ENCODE measurements around the gene POLR3H.
A peak's percentile ranks its signal among the peaks of the same experiment; 100 is the strongest.

The POLR3H gene

DNA sequence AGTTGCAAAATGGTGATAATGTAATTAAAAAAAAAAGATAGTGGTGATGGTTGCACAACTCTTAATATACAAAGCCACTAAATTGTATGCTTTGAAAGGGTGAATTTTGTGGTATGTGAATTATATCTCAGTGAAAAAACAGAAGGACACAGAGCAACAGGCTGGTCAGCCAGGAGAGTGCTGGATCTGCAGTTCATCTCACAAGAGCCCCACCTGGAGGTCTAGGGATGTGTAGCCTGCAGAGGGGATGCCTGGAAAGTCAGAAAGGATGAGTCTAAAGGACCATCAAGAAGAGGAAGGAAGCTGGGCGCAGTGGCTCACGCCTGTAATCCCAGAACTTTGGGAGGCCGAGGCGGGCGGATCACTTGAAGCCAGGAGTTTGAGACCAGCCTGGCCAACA is 9.0 kb downstream of the POLR3H start (continued):
- TF ChIP-seq, protein P1, sequence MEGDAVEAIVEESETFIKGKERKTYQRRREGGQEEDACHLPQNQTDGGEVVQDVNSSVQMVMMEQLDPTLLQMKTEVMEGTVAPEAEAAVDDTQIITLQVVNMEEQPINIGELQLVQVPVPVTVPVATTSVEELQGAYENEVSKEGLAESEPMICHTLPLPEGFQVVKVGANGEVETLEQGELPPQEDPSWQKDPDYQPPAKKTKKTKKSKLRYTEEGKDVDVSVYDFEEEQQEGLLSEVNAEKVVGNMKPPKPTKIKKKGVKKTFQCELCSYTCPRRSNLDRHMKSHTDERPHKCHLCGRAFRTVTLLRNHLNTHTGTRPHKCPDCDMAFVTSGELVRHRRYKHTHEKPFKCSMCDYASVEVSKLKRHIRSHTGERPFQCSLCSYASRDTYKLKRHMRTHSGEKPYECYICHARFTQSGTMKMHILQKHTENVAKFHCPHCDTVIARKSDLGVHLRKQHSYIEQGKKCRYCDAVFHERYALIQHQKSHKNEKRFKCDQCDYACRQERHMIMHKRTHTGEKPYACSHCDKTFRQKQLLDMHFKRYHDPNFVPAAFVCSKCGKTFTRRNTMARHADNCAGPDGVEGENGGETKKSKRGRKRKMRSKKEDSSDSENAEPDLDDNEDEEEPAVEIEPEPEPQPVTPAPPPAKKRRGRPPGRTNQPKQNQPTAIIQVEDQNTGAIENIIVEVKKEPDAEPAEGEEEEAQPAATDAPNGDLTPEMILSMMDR (tag by site-specific recombination; IDR thresholded peaks at IDR 0.05): 0 out of 2 replicates have a peak, but pooled peaks have one; percentile 48
- no peak for TF ChIP-seq ZNF391 (tag by site-specific recombination; IDR thresholded peaks at IDR 0.05; ENCODE audit: borderline replicate concordance, low read depth)
- TF ChIP-seq ZNF560 (tag by site-specific recombination; IDR thresholded peaks at IDR 0.05; ENCODE audit: borderline replicate concordance): no peak
- no peak for TF ChIP-seq ZNF404 (tag by site-specific recombination; IDR thresholded peaks at IDR 0.05)
- peak; percentile 17; the same call in 1 of the 2 replicates for TF ChIP-seq ZNF664 (tag by site-specific recombination; IDR thresholded peaks at IDR 0.05)
- TF ChIP-seq SALL2 (tag by site-specific recombination; IDR thresholded peaks at IDR 0.05; ENCODE audit: borderline replicate concordance): no peak
- TF ChIP-seq ZSCAN30 (tag by site-specific recombination; IDR thresholded peaks at IDR 0.05): no peak
- TF ChIP-seq ZNF423 (tag by site-specific recombination; IDR thresholded peaks at IDR 0.05): no peak
- no peak for TF ChIP-seq GLIS2 (tag by site-specific recombination; IDR thresholded peaks at IDR 0.05)
- no peak for TF ChIP-seq ZBTB1 (tag by site-specific recombination; IDR thresholded peaks at IDR 0.05)
- TF ChIP-seq ZNF660 (tag by site-specific recombination; IDR thresholded peaks at IDR 0.05): no peak
- no peak for TF ChIP-seq ZNF266 (tag by site-specific recombination; IDR thresholded peaks at IDR 0.05; ENCODE audit: low read depth)
- no peak for TF ChIP-seq ZNF433 (tag by site-specific recombination; IDR thresholded peaks at IDR 0.05; ENCODE audit: low read depth)

DNA sequence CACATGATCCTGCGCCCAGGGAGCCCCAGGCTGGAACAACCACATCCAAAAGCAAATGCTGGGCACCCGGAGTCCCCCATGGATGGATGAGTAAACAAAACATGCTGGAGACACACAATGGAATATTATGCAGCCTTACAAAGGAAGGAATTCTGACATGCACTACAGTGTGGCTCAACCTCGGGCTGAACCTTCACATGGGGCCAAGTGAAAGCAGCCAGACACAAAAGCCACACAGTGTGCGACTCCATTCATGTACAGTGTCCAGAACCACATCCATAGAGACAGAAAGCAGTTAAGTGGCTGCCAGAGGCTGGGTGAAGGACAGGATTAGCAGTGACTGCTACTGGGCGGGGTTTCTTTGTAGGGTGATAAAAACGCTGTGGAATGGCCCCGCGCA is 10.1 kb downstream of the POLR3H start:
- H3K4me1 ChIP-seq (ENCODE audit: control insufficient read depth, insufficient read depth, low read length): no peaks in the 10 kb centered on the region
- CTCF ChIA-PET: interaction anchor here (0.9 kb wide), 1 partner anchor 206 kb away, joined by 6 read pairs; no protein-coding TSS in a partner anchor
- POLR2A ChIA-PET: no interaction called here
- H3K4me3 ChIP-seq (ENCODE audit: low read depth, low read length): no peak overlapping the region
- H3K9me3 ChIP-seq (ENCODE audit: control insufficient read depth, insufficient read depth, low read depth, low read length): no peaks in the 10 kb centered on the region
- H3K27ac ChIP-seq (ENCODE audit: extremely low read depth, low read depth, low read length): no peak overlapping the region
- TF ChIP-seq, protein P2, sequence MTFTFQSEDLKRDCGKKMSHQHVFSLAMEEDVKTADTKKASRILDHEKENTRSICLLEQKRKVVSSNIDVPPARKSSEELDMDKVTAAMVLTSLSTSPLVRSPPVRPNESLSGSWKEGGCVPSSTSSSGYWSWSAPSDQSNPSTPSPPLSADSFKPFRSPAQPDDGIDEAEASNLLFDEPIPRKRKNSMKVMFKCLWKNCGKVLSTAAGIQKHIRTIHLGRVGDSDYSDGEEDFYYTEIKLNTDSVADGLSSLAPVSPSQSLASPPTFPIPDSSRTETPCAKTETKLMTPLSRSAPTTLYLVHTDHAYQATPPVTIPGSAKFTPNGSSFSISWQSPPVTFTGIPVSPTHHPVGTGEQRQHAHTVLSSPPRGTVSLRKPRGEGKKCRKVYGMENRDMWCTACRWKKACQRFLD (tag by site-specific recombination; IDR thresholded peaks at IDR 0.05): no peak
- peak; percentile 97 for TF ChIP-seq ZNF146 (tag by site-specific recombination; IDR thresholded peaks at IDR 0.05)
- TF ChIP-seq, protein P3, sequence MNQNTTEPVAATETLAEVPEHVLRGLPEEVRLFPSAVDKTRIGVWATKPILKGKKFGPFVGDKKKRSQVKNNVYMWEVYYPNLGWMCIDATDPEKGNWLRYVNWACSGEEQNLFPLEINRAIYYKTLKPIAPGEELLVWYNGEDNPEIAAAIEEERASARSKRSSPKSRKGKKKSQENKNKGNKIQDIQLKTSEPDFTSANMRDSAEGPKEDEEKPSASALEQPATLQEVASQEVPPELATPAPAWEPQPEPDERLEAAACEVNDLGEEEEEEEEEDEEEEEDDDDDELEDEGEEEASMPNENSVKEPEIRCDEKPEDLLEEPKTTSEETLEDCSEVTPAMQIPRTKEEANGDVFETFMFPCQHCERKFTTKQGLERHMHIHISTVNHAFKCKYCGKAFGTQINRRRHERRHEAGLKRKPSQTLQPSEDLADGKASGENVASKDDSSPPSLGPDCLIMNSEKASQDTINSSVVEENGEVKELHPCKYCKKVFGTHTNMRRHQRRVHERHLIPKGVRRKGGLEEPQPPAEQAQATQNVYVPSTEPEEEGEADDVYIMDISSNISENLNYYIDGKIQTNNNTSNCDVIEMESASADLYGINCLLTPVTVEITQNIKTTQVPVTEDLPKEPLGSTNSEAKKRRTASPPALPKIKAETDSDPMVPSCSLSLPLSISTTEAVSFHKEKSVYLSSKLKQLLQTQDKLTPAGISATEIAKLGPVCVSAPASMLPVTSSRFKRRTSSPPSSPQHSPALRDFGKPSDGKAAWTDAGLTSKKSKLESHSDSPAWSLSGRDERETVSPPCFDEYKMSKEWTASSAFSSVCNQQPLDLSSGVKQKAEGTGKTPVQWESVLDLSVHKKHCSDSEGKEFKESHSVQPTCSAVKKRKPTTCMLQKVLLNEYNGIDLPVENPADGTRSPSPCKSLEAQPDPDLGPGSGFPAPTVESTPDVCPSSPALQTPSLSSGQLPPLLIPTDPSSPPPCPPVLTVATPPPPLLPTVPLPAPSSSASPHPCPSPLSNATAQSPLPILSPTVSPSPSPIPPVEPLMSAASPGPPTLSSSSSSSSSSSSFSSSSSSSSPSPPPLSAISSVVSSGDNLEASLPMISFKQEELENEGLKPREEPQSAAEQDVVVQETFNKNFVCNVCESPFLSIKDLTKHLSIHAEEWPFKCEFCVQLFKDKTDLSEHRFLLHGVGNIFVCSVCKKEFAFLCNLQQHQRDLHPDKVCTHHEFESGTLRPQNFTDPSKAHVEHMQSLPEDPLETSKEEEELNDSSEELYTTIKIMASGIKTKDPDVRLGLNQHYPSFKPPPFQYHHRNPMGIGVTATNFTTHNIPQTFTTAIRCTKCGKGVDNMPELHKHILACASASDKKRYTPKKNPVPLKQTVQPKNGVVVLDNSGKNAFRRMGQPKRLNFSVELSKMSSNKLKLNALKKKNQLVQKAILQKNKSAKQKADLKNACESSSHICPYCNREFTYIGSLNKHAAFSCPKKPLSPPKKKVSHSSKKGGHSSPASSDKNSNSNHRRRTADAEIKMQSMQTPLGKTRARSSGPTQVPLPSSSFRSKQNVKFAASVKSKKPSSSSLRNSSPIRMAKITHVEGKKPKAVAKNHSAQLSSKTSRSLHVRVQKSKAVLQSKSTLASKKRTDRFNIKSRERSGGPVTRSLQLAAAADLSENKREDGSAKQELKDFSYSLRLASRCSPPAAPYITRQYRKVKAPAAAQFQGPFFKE (tag by site-specific recombination; IDR thresholded peaks at IDR 0.05; ENCODE audit: borderline replicate concordance): no peak
- TF ChIP-seq, protein P4, sequence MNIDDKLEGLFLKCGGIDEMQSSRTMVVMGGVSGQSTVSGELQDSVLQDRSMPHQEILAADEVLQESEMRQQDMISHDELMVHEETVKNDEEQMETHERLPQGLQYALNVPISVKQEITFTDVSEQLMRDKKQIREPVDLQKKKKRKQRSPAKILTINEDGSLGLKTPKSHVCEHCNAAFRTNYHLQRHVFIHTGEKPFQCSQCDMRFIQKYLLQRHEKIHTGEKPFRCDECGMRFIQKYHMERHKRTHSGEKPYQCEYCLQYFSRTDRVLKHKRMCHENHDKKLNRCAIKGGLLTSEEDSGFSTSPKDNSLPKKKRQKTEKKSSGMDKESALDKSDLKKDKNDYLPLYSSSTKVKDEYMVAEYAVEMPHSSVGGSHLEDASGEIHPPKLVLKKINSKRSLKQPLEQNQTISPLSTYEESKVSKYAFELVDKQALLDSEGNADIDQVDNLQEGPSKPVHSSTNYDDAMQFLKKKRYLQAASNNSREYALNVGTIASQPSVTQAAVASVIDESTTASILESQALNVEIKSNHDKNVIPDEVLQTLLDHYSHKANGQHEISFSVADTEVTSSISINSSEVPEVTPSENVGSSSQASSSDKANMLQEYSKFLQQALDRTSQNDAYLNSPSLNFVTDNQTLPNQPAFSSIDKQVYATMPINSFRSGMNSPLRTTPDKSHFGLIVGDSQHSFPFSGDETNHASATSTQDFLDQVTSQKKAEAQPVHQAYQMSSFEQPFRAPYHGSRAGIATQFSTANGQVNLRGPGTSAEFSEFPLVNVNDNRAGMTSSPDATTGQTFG (tag by site-specific recombination; IDR thresholded peaks at IDR 0.05; ENCODE audit: borderline replicate concordance): no peak
- peaks cover 15 to 74% of the 10 kb centered on the region in 2 experiments for H3K36me3 ChIP-seq (ENCODE audit: control insufficient read depth in 2 of 2, insufficient read depth in 1 of 2, low read length in 2 of 2)
